Gastroesophageal sphincter (tissue), 4 donors: ENCODE data around the gene ZNF385D. TPM values are rescaled to one million over a fixed set of nuclear protein-coding genes. Genes with fewer than 3 reads are reported as not detected.

Experiments used
- ATAC-seq: fragments of 150-250 bp; one replicate; pipeline ENCODE4 v1.9.1; 2016; ENCODE audit warnings: mild to moderate bottlenecking, moderate library complexity
- H3K27ac ChIP-seq, 4 donors: fragments of 200-600 bp; sonication (generic) in 3 of 4; 1 replicate in 3 of 4; 2 replicates in 1 of 4; pipeline ENCODE4 v1.5.1; 2016 to 2019
- H3K27me3 ChIP-seq: fragments of 200-600 bp; sonication (generic); one replicate; pipeline ENCODE4 v1.5.1; 2019
- H3K36me3 ChIP-seq, 2 donors: fragments of 200-600 bp; sonication (generic); one replicate each; pipeline ENCODE4 v1.5.1; 2019; ENCODE audit warnings: control low read depth in 1 of 2
- H3K4me1 ChIP-seq, 3 donors: fragments of 200-600 bp; sonication (generic); 1 replicate in 2 of 3; 2 replicates in 1 of 3; pipeline ENCODE4 v1.5.1; 2016 to 2019; ENCODE audit warnings: control low read depth in 2 of 3
- H3K4me3 ChIP-seq, 2 donors: fragments of 200-600 bp; sonication (generic); one replicate each; pipeline ENCODE4 v1.5.1; 2019; ENCODE audit warnings: mild to moderate bottlenecking in 1 of 2, moderate library complexity in 1 of 2
- H3K9me3 ChIP-seq, 3 donors: fragments of 200-600 bp; sonication (generic); one replicate each; pipeline ENCODE4 v1.5.1; 2017 to 2019; ENCODE audit warnings: control low read depth in 2 of 3
- EP300 ChIP-seq: sonication (generic); formaldehyde crosslinking; IDR thresholded peaks from one replicate; pipeline ENCODE4 v1.6.1; 2017; ENCODE audit warnings: antibody characterized with exemption, mild to moderate bottlenecking
- POLR2A ChIP-seq, 2 donors: fragments of 450-650 bp; IDR thresholded peaks; one replicate each; pipeline ENCODE4 v1.6.1; 2017; ENCODE audit warnings: antibody characterized with exemption in 2 of 2, mild to moderate bottlenecking in 2 of 2, moderate library complexity in 1 of 2
- POLR2AphosphoS5 ChIP-seq: sonication (generic); formaldehyde crosslinking; IDR thresholded peaks from one replicate; pipeline ENCODE4 v1.6.1; 2017; ENCODE audit warnings: antibody characterized with exemption
- WGBS, 2 donors: methylation state at CpG; one replicate each; pipeline ENCODE4 v1.1.5; 2018; ENCODE audit warnings: low coverage in 1 of 2; 5-methylcytosine and 5-hydroxymethylcytosine counted together
- total RNA-seq, 4 donors: library from RNA; depleted of rRNA; stranded (reverse); fragments of >200 nt; gene quantifications; one replicate each; pipeline ENCODE4 v1.1.0, GENCODE V29; 2016
- TF ChIP-seq, protein P1 (sequence below), 4 experiments: fragments of 200-600 bp in 2 of 4; fragments of 450-650 bp in 2 of 4; sonication (generic) in 1 of 4; IDR thresholded peaks; one replicate each; pipeline ENCODE4 v1.5.1; 2017 to 2019; ENCODE audit warnings: antibody characterized with exemption in 4 of 4, mild to moderate bottlenecking in 2 of 4, moderate library complexity in 2 of 4

ZNF385D gene
- total RNA-seq, 4 donors from 2014 or later = 8.1 to 17.9 (median 11.3) TPM

DNA sequence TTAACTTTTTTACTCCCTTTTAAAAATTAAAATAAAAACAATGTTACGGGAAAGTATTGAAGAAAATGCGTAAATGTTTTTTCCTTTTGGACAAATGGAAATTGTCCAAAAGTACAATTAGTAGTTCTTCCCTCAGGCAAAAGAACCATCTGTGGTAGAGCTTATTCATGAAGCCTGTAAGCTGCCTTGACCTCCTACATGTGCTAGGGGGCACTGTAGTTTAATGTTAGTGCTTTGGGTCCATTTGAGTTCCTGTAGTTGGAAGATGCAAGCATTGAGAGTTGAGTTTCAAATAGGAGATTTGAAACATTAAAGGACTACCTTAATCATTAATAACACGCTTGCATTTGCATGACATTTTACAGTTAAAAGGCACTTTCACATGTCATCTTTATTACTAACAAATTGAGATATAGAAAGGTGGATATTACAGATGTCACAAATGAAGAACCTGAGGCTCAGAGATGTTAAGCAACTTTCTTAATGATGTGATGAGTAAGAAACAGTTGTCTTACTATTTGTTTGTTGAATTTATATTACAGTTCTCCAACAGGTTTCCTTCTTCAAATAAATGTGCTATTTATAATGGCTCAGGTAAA lies 1.8 kb upstream of the ZNF385D start:
- no peak overlapping the region for H3K27ac ChIP-seq

DNA sequence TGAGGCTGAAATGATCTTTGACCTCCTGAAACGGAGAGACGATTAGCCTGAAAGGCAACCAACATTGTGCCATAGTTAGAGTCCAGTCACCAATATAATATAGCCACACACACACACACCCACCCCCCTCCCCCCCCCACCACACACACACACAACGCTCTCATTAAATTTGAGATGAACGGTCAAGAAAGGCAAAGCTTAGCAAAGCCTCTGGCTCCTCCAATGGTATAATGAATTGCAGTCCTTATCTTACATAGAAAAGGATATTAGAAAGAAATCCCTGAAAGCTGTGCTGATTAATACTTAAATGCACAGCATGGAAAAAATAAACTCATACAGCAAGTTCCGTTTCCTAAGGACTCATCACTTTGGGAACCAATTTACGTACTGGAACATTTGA lies 876 bp upstream of the ZNF385D start:
- Histone ChIP-seq H3K36me3 (no peaks in the 10 kb centered on the region), H3K4me3 (peak overlapping the region in 1 of 2 donors; percentile 62), H3K27ac (peak overlapping the region; percentile 67 to 84 (median 82)), H3K27me3 (no peaks in the 10 kb centered on the region), H3K9me3 (no peaks in the 10 kb centered on the region), H3K4me1 (peaks cover 0 to 45% (median 6%) of the 10 kb centered on the region in 3 donors)
- TF ChIP-seq EP300 = no peak
- TF ChIP-seq, protein P1, sequence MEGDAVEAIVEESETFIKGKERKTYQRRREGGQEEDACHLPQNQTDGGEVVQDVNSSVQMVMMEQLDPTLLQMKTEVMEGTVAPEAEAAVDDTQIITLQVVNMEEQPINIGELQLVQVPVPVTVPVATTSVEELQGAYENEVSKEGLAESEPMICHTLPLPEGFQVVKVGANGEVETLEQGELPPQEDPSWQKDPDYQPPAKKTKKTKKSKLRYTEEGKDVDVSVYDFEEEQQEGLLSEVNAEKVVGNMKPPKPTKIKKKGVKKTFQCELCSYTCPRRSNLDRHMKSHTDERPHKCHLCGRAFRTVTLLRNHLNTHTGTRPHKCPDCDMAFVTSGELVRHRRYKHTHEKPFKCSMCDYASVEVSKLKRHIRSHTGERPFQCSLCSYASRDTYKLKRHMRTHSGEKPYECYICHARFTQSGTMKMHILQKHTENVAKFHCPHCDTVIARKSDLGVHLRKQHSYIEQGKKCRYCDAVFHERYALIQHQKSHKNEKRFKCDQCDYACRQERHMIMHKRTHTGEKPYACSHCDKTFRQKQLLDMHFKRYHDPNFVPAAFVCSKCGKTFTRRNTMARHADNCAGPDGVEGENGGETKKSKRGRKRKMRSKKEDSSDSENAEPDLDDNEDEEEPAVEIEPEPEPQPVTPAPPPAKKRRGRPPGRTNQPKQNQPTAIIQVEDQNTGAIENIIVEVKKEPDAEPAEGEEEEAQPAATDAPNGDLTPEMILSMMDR (IDR thresholded peaks at IDR 0.05) = no peak
- no peak for TF ChIP-seq POLR2A (IDR thresholded peaks at IDR 0.05)
- no peak for TF ChIP-seq POLR2AphosphoS5
- ATAC-seq = no peak
- 36 to 52% methylated on average over 3 to 5 of the region's 6 CpGs for WGBS, 2 donors

More for the DNA sequence above, 1.8 kb upstream of the ZNF385D start:
- Histone ChIP-seq H3K27me3 (no peaks in the 10 kb centered on the region), H3K4me3 (no peak overlapping the region), H3K36me3 (no peaks in the 10 kb centered on the region), H3K9me3 (no peaks in the 10 kb centered on the region), H3K4me1 (peaks cover 0 to 35% (median 3%) of the 10 kb centered on the region in 3 donors)
- ATAC-seq = peak; percentile 46
- TF ChIP-seq POLR2A (IDR thresholded peaks at IDR 0.05) (no peak), POLR2AphosphoS5 (no peak), EP300 (no peak)
- TF ChIP-seq, protein P1 (IDR thresholded peaks at IDR 0.05) = peak; percentile 38 to 80 (median 74)
- WGBS, 2 donors = 37 to 39% methylated on average over 3 of the region's 3 CpGs

DNA sequence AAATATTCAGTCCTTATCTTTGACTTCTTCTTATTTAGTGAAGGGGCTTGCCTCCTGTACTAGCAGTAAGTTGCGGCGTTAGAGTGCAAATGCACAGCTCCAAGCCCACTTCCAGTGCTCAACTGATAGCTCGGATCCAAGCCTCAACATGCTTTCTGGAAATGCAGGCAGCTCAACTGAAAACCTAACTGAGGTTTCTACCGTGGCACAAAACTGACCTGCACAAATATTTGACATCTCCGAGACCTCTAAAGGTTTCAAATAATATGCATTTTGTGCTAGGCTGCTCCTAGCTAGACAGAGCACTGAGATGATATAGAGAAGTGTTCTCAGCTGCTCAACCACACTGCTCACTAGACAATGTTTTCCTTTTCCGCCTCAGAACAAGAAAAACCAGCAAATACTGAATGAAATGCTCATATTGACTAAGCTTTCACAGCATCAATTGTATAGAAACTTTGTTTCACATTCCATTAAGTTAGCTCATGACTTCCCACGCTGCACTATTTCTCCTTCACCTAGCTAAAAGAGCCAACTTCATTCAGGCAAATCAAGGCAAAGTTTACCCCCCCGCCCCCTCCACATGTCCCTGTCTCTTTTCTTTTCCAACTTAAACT lies 822 bp downstream of the ZNF385D start:
- peak overlapping the region; percentile 67 to 84 (median 82) for H3K27ac ChIP-seq
- peaks cover 0 to 57% (median 6%) of the 10 kb centered on the region in 3 donors for H3K4me1 ChIP-seq
- H3K36me3 ChIP-seq = no peaks in the 10 kb centered on the region
- 4 to 11% methylated on average over 8 of the region's 8 CpGs for WGBS, 2 donors
- no peaks in the 10 kb centered on the region for H3K27me3 ChIP-seq
- TF ChIP-seq, protein P1 (IDR thresholded peaks at IDR 0.05) = no peak
- TF ChIP-seq POLR2AphosphoS5 (no peak), POLR2A (IDR thresholded peaks at IDR 0.05) (no peak), EP300 (no peak)
- no peaks in the 10 kb centered on the region for H3K9me3 ChIP-seq
- peak overlapping the region; percentile 62 to 82 for H3K4me3 ChIP-seq
- no peak for ATAC-seq

DNA sequence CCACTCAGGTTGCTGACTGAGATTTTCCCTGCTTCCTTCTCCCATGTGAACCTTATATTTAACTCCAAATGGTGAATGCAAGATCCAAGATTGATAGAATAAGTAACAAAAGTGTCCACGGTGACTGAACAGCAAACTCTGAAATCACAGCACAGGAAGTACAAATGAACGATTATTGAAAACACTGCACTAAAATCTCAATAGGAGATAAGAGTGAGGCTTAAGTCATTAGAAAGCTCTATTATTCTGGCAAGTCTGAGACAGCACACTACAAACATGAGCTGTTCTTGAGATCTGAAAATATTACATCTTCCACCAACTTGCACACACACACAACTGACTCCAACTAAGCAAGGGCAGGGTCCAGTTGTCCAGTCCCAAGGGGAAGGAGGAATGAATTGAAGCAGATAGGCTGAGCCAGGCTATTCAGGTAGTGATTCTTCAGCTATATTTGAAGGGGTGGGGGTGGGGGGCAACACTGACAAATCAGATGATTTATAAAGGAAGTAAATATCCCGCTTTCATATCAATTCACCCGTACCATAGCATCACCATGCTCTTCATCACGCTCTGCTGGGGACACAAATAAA lies 2.9 kb downstream of the ZNF385D start:
- ATAC-seq = no peak
- H3K27ac ChIP-seq = peak overlapping the region in 3 of 4 donors; percentile 65 to 82 (median 82)
- peak overlapping the region; percentile 62 to 82 for H3K4me3 ChIP-seq
- TF ChIP-seq POLR2AphosphoS5 = no peak
- TF ChIP-seq EP300 = no peak
- TF ChIP-seq, protein P1 (IDR thresholded peaks at IDR 0.05) = no peak
- TF ChIP-seq POLR2A (IDR thresholded peaks at IDR 0.05) = no peak
- H3K36me3 ChIP-seq = no peaks in the 10 kb centered on the region
- peaks cover 0 to 69% (median 6%) of the 10 kb centered on the region in 3 donors for H3K4me1 ChIP-seq
- no peaks in the 10 kb centered on the region for H3K9me3 ChIP-seq
- no peaks in the 10 kb centered on the region for H3K27me3 ChIP-seq
- WGBS, 2 donors = 68 to 73% methylated on average over 4 to 5 of the region's 5 CpGs
